HEK293 (cell line): ENCODE measurements around the gene MYT1.

ENCODE experiments used
- BCL6B ChIP-seq: fragments of 450-650 bp; formaldehyde crosslinking; IDR thresholded peaks from 2 replicates; pipeline ENCODE4 v1.5.1; 2017; ENCODE audit warnings: missing biosample characterization, missing genetic modification characterization
- CTCF ChIP-seq: fragments of 450-650 bp; formaldehyde crosslinking; IDR thresholded peaks from 2 replicates; pipeline ENCODE4 v1.5.1; 2016; ENCODE audit warnings: missing biosample characterization, missing genetic modification characterization
- OSR2 ChIP-seq: fragments of 450-650 bp; formaldehyde crosslinking; IDR thresholded peaks from 2 replicates; pipeline ENCODE4 v1.5.1; 2016; ENCODE audit warnings: missing biosample characterization, missing genetic modification characterization

- TF ChIP-seq CTCF, result no peak
- TF ChIP-seq BCL6B (tag by site-specific recombination), result no peak
- no peak for TF ChIP-seq OSR2
Observed at GRCh38 chr20:64156886-64157875, 7.1 kb upstream of the MYT1 start.
